Neural cell (in vitro differentiated cells): Measurements from ENCODE around the gene SDK1.

Experiments used
- CTCF ChIP-seq: fragments of 450-650 bp; IDR thresholded peaks from 2 replicates; pipeline ENCODE4 v1.5.1; 2014; ENCODE audit warnings: antibody characterized with exemption, mild to moderate bottlenecking, moderate library complexity; ENCODE audit not compliant: poor library complexity, severe bottlenecking
- EZH2 ChIP-seq: fragments of 200-600, 300-800 bp; shearing (Covaris generic), sonication (generic); IDR thresholded peaks from 2 replicates; pipeline ENCODE4 v1.6.1; 2014; ENCODE audit warnings: antibody characterized with exemption, low read length, borderline replicate concordance, mild to moderate bottlenecking; ENCODE audit not compliant: insufficient read depth, poor library complexity, severe bottlenecking
- POLR2AphosphoS5 ChIP-seq: IDR thresholded peaks from 2 replicates; pipeline ENCODE4 v1.6.1; 2012
- RAD21 ChIP-seq: fragments of 450-650 bp; conservative IDR thresholded peaks from 2 replicates; pipeline ENCODE4 v1.6.1; 2014; ENCODE audit warnings: antibody characterized with exemption, mild to moderate bottlenecking, moderate library complexity
- SMC3 ChIP-seq: fragments of 450-650 bp; conservative IDR thresholded peaks from 2 replicates; pipeline ENCODE4 v1.6.1; 2014; ENCODE audit warnings: antibody characterized with exemption, mild to moderate bottlenecking, moderate library complexity; ENCODE audit not compliant: poor library complexity
- TAF1 ChIP-seq: IDR thresholded peaks from 2 replicates; pipeline ENCODE4 v1.6.1; 2012; ENCODE audit warnings: low read depth

DNA sequence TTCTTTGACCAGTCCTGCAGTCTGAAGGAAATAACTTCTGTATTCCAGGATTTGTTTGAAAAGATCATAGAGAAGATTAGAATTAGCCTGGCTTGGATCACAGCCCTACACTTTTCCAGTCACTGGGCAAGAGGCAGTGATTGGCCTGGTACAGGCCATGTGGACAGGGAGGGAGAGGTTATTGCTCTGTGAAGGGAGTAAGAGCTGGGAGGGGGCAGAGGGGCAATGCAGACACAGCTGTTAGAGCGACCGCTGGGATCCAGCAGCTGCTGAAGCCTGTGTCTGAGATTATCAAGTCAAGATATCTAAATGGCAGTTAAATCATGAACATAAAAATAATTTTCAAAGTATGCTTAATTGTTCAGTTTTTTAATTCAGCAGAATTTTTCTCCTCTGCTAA lies 257.3 kb downstream of the SDK1 start:
- TF ChIP-seq CTCF (no peak), TAF1 (no peak), RAD21 (no peak), POLR2AphosphoS5 (no peak), SMC3 (no peak), EZH2 (no peak)
